C4-2B (cell line): ENCODE results near the gene ZNF681.
"Not testable (repeated sequence)": the region's sequence is repeated elsewhere in the genome, so short reads cannot be mapped to it uniquely, and the experiment has no call there.

Experiments used
- H3K27ac ChIP-seq: fragments of 450-650 bp; 2 replicates; pipeline ENCODE4 v1.5.1; 2017
- ZFX ChIP-seq: fragments of 450-650 bp; IDR thresholded peaks from 2 replicates; pipeline ENCODE4 v1.6.1; 2017
- TF ChIP-seq, protein P1 (sequence below): fragments of 450-650 bp; conservative IDR thresholded peaks from 2 replicates; pipeline ENCODE4 v1.5.1; 2017; ENCODE audit warnings: mild to moderate bottlenecking

ZNF681 gene

DNA sequence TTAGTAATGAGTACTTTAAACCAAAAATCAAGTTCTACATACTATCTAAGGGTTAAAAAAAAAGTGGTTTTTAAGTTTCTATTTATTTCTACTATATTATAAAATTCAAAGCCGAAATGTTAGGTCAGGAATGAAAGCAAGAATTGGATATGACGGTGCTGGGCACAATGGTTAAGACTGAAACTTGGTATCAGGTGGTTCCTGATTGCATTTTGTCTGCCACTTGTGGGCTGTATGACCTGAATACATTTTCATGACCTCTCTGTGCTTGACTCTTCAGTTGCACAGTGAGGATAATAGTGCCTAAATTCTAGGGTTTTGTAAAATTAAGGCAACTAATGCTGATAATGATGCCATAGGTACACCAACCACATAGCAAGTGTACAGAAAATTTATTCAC, 49.3 kb downstream of the ZNF681 start:
- no peak overlapping the region for H3K27ac ChIP-seq
- TF ChIP-seq, protein P1, sequence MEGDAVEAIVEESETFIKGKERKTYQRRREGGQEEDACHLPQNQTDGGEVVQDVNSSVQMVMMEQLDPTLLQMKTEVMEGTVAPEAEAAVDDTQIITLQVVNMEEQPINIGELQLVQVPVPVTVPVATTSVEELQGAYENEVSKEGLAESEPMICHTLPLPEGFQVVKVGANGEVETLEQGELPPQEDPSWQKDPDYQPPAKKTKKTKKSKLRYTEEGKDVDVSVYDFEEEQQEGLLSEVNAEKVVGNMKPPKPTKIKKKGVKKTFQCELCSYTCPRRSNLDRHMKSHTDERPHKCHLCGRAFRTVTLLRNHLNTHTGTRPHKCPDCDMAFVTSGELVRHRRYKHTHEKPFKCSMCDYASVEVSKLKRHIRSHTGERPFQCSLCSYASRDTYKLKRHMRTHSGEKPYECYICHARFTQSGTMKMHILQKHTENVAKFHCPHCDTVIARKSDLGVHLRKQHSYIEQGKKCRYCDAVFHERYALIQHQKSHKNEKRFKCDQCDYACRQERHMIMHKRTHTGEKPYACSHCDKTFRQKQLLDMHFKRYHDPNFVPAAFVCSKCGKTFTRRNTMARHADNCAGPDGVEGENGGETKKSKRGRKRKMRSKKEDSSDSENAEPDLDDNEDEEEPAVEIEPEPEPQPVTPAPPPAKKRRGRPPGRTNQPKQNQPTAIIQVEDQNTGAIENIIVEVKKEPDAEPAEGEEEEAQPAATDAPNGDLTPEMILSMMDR: no peak
- TF ChIP-seq ZFX: no peak

DNA sequence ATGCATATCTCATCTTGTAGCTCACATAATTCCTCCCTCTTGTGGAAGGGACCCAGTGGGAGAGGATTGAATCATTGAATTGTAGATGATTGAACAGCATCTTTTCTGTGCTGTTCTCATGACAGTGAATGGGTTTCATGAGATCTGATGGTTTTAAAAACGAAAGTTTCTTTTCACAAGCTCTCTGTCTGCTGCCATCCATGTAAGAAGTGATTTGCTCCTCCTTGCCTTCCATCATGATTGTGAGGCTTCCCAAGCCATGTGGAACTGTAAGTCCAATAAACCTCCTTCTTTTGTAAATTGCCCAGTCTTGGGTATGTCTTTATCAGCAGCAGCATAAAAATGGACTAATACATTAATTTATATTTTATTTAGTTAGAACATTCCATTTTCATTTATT, 52.0 kb downstream of the ZNF681 start:
- no peak for TF ChIP-seq ZFX
- TF ChIP-seq, protein P1: no peak
- no peak overlapping the region for H3K27ac ChIP-seq

DNA sequence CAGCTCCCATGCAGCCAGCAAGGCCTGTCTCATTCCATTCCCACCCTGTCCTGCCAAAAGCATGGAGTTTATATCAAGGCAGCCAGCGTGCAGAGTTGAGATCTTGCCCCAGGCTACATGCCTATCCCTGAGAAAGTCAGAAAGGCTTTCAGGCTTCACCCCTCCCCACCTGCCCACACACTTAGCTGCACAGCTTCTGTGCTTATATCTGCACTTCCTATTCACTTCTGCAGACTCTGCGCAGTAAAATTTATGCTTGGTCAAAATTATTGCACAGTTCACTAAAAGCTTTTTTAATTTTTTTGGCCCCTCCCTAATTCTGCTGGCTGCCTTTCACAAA, 59.2 kb downstream of the ZNF681 start:
- H3K27ac ChIP-seq: no peak overlapping the region

DNA sequence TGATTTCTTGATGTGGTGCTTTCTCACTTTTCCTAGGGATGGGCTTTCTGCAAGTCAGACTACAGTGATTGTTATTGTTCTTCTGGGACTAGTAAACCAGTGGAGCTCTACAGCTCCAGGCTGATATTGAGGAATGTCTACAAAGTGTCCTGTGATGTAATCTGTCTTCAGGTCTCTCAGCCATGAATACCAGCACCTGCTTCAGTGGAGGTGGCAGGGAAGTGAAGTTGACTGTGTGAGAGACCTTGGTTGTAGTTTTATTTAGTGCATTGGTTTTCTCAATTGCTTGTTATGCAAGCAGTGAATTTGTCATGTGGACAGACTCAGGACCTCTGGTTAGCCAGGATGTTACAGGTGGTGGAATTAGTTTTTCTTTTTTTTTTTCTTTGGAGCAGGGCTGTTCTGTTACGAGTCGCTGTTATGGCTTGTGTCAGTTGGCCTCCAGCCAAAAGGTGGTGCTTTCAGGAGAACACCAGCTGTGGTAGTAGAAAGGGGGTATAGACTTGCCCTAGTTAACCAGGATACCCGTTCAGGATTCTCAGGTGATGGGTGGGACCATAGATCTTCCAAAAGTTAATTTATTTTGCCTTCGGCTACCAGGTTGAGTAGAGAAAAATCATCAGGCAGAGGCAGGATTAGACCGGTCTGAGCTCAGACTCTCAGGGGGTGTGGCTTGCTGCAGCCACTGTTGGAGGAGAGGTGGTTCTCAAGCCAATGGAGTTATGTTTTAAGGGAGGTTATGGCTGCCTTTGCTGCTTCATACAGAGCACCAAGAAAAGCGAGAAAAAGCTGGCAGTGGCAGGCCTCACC, 59.8 kb downstream of the ZNF681 start:
- no peak overlapping the region for H3K27ac ChIP-seq
- TF ChIP-seq ZFX: no peak
- TF ChIP-seq, protein P1: no peak

More for the DNA sequence above, 59.2 kb downstream of the ZNF681 start:
- TF ChIP-seq, protein P1: no peak
- TF ChIP-seq ZFX: no peak

DNA sequence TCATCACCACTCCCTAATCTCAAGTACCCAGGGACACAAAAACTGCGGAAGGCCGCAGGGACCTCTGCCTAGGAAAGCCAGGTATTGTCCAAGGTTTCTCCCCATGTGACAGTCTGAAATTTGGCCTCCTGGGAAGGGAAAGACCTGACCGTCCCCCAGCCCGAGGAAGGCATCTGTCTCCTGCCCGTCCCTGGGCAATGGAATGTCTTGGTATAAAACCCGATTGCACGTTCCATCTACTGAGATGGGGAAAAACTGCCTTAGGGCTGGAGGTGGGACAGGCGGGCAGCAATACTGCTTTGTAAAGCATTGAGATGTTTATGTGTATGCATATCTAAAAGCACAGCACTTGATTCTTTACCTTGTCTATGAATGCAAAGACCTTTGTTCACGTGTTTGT, 65.8 kb downstream of the ZNF681 start:
- H3K27ac ChIP-seq: not testable (repeated sequence)
